Measurements from ENCODE around the gene ATP6V1A.

DNA sequence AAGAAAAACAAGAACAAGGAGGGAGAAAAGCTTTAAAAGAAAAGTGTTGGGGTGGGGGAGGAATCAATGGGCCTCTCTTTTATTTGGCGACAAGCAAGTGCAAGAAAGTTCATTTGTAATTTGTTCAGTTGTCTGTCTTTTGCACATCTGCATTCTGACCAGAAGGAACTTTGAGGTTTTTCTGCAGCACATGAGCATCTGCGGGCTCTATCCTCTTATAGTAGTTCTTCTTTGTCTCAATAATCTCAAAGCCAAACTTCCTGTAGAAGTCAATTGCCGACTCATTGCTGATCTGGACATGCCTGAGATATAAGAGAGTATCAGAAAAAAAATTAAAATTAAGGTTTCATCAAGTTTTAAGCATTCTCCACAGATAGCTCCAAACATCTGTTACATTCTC is 25.2 kb upstream of the ATP6V1A start:
- TF ChIP-seq, protein P1, sequence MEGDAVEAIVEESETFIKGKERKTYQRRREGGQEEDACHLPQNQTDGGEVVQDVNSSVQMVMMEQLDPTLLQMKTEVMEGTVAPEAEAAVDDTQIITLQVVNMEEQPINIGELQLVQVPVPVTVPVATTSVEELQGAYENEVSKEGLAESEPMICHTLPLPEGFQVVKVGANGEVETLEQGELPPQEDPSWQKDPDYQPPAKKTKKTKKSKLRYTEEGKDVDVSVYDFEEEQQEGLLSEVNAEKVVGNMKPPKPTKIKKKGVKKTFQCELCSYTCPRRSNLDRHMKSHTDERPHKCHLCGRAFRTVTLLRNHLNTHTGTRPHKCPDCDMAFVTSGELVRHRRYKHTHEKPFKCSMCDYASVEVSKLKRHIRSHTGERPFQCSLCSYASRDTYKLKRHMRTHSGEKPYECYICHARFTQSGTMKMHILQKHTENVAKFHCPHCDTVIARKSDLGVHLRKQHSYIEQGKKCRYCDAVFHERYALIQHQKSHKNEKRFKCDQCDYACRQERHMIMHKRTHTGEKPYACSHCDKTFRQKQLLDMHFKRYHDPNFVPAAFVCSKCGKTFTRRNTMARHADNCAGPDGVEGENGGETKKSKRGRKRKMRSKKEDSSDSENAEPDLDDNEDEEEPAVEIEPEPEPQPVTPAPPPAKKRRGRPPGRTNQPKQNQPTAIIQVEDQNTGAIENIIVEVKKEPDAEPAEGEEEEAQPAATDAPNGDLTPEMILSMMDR (IDR thresholded peaks at IDR 0.05; ENCODE audit: low read depth, low read length, poor library complexity, severe bottlenecking), result no peak
- TF ChIP-seq EZH2phosphoT487 (IDR thresholded peaks at IDR 0.05; ENCODE audit: borderline replicate concordance, low read length), result no peak
